ENCODE results near the gene CROCC2. TPM values are rescaled to one million over a fixed set of nuclear protein-coding genes. Genes with fewer than 3 reads are reported as not detected.

CROCC2 gene
- total and polyA plus RNA-seq, 10 of the 15 experiments (the other 5 are each of a cell fraction or from before 2014, with no cell fraction given) = not detected

GRCh38 chr2:241036964-241037421 lies 130.9 kb downstream of the CROCC2 start (continued):
- TF ChIP-seq PRDM15 (CRISPR knock-in tag; IDR thresholded peaks at IDR 0.05) (no peak), SMAD1 (IDR thresholded peaks at IDR 0.05; ENCODE audit: low read depth, partially characterized antibody) (no peak), FOXK2 (IDR thresholded peaks at IDR 0.05) (no peak), ZNF622 (IDR thresholded peaks at IDR 0.05) (no peak), MLLT1 (IDR thresholded peaks at IDR 0.05) (no peak), SREBF2 (IDR thresholded peaks at IDR 0.05; ENCODE audit: low read length) (no peak), CBFB (IDR thresholded peaks at IDR 0.05; ENCODE audit: low read depth) (no peak), MXI1 (IDR thresholded peaks at IDR 0.05; ENCODE audit: low read depth, low read length) (peak; percentile 40; the same call in 1 of the 2 replicates), ZZZ3 (IDR thresholded peaks at IDR 0.05; ENCODE audit: control insufficient read depth, insufficient read length, low read depth) (no peak), USF1 (IDR thresholded peaks at IDR 0.05; ENCODE audit: borderline replicate concordance, extremely low read length, insufficient read depth, low read depth, low read length) (no peak), BRCA1 (IDR thresholded peaks at IDR 0.05; ENCODE audit: low read depth, low read length) (no peak), E4F1 (IDR thresholded peaks at IDR 0.05; ENCODE audit: borderline replicate concordance, partially characterized antibody) (no peak), SMAD5 (IDR thresholded peaks at IDR 0.05; ENCODE audit: low read depth) (no peak), EZH2 (IDR thresholded peaks at IDR 0.05; ENCODE audit: borderline replicate concordance, control insufficient read depth, low read depth, low read length) (no peak), CHD2 (IDR thresholded peaks at IDR 0.05; ENCODE audit: borderline replicate concordance, low read depth, low read length) (no peak), NFYA (IDR thresholded peaks at IDR 0.05; ENCODE audit: borderline replicate concordance, low read depth, low read length) (no peak), TBL1XR1 (IDR thresholded peaks at IDR 0.05; ENCODE audit: low read depth, low read length) (no peak), HDAC2 (IDR thresholded peaks at IDR 0.05) (no peak), HSF1 (IDR thresholded peaks at IDR 0.05; ENCODE audit: low read depth, low read length) (no peak), PBX3 (IDR thresholded peaks at IDR 0.05; ENCODE audit: insufficient replicate concordance, low read depth, low read length) (no peak)

Data from GM12878 (cell line).